Heart left ventricle (tissue), 13 donors: ENCODE measurements around the gene RBM28.

Experiments
- CTCF ChIP-seq, 12 donors: fragments of 200-600 bp; sonication (generic) in 4 of 12; IDR thresholded peaks; one replicate each; pipeline versions ENCODE4 v1.5.0 to v1.8.0; 2018 to 2022; ENCODE audit warnings: antibody characterized with exemption in 12 of 12, mild to moderate bottlenecking in 5 of 12
- POLR2A ChIP-seq, 2 donors: fragments of 450-650 bp; IDR thresholded peaks; one replicate each; pipeline ENCODE4 v1.6.1; 2017; ENCODE audit warnings: antibody characterized with exemption in 2 of 2, mild to moderate bottlenecking in 2 of 2, moderate library complexity in 2 of 2
- donor health status: ischemic (EF 13 %, LVEDD 7.1; RV severe dilation, severe dysfunction).
- donor health status: DM: no; HTN: yes; CAD: no.
- donor health status: DM: no; HTN: no; CAD: no.
- donor health status: ischemic (EF 25% LVEDD 6.9; RV normal size, moderate dysfunction).
- donor health status: ischemic (EF 25% LVEDD 5.7; RV mildly dilated, moderate dysfunction).
- donor health status: ischemic (EF 35%, LVEDD 5.7; RV mildly dilated, moderate dysfunction).
- donor health status: nonischemic (EF 11% LVEDD 7.7; RV severe dilation, severe dysfunction).
- donor health status: DM: yes; HTN: yes; CAD: no.
- donor health status: PGD.
- donor health status: ischemic (EF 29% LVEDD 5.4; RV normal size, mild dysfunction).
- donor health status: nonischemic (EF 23%, LVEDD 6.1; RV moderate dilation, normal function).

GRCh38 chr7:128279124-128279713 lies 64.5 kb downstream of the RBM28 start:
- TF ChIP-seq CTCF (IDR thresholded peaks at IDR 0.05) (no peak), POLR2A (IDR thresholded peaks at IDR 0.05) (no peak)
